HEK293 (cell line): ENCODE results near the gene TMOD2.

ENCODE experiments used
- EGR2 ChIP-seq: fragments of 450-650 bp; formaldehyde crosslinking; IDR thresholded peaks from 2 replicates; pipeline ENCODE4 v1.5.1; 2016; ENCODE audit warnings: low read depth, missing biosample characterization, missing genetic modification characterization
- KLF8 ChIP-seq: fragments of 450-650 bp; formaldehyde crosslinking; IDR thresholded peaks from 2 replicates; pipeline ENCODE4 v1.5.1; 2016; ENCODE audit warnings: missing biosample characterization, missing genetic modification characterization
- SP7 ChIP-seq: fragments of 450-650 bp; formaldehyde crosslinking; IDR thresholded peaks from 2 replicates; pipeline ENCODE4 v1.5.1; 2016; ENCODE audit warnings: missing biosample characterization, missing genetic modification characterization
- ZBTB8A ChIP-seq: fragments of 450-650 bp; formaldehyde crosslinking; IDR thresholded peaks from 2 replicates; pipeline ENCODE4 v1.5.1; 2016; ENCODE audit warnings: missing biosample characterization, missing genetic modification characterization
- ZNF16 ChIP-seq: fragments of 450-650 bp; formaldehyde crosslinking; IDR thresholded peaks from 2 replicates; pipeline ENCODE4 v1.5.1; 2016; ENCODE audit warnings: low read depth, missing biosample characterization, missing genetic modification characterization
- ZNF175 ChIP-seq: fragments of 450-650 bp; formaldehyde crosslinking; IDR thresholded peaks from 2 replicates; pipeline ENCODE4 v1.5.1; 2016; ENCODE audit warnings: missing biosample characterization, missing genetic modification characterization
- ZNF2 ChIP-seq: fragments of 450-650 bp; formaldehyde crosslinking; IDR thresholded peaks from 2 replicates; pipeline ENCODE4 v1.5.1; 2016; ENCODE audit warnings: missing biosample characterization, missing genetic modification characterization
- ZNF248 ChIP-seq: fragments of 450-650 bp; formaldehyde crosslinking; IDR thresholded peaks from 2 replicates; pipeline ENCODE4 v1.5.1; 2017; ENCODE audit warnings: missing biosample characterization, missing genetic modification characterization
- ZNF274 ChIP-seq, 2 experiments: fragments of 200-500 bp in 1 of 2; fragments of 450-650 bp in 1 of 2; sonication (Bioruptor generic) in 1 of 2; formaldehyde crosslinking in 1 of 2; IDR thresholded peaks; 2 replicates each; pipeline versions ENCODE4 v1.5.1 to v1.6.1; 2014 to 2016; ENCODE audit warnings: borderline replicate concordance in 1 of 2, inconsistent platforms in 1 of 2, low read length in 1 of 2, missing biosample characterization in 1 of 2, missing genetic modification characterization in 1 of 2
- ZNF335 ChIP-seq: fragments of 450-650 bp; formaldehyde crosslinking; conservative IDR thresholded peaks from 2 replicates; pipeline ENCODE4 v1.5.1; 2016; ENCODE audit warnings: missing biosample characterization, missing genetic modification characterization
- ZNF423 ChIP-seq: fragments of 450-650 bp; formaldehyde crosslinking; IDR thresholded peaks from 2 replicates; pipeline ENCODE4 v1.5.1; 2016; ENCODE audit warnings: missing biosample characterization, missing genetic modification characterization
- ZNF544 ChIP-seq: fragments of 450-650 bp; formaldehyde crosslinking; IDR thresholded peaks from 2 replicates; pipeline ENCODE4 v1.5.0; 2017; ENCODE audit warnings: missing biosample characterization, missing genetic modification characterization
- ZNF600 ChIP-seq: fragments of 450-650 bp; formaldehyde crosslinking; IDR thresholded peaks from 2 replicates; pipeline ENCODE4 v1.5.1; 2016; ENCODE audit warnings: missing biosample characterization, missing genetic modification characterization
- ZNF624 ChIP-seq: fragments of 450-650 bp; formaldehyde crosslinking; IDR thresholded peaks from 2 replicates; pipeline ENCODE4 v1.5.1; 2017; ENCODE audit warnings: missing biosample characterization, missing genetic modification characterization
- ZNF660 ChIP-seq: fragments of 450-650 bp; IDR thresholded peaks from 2 replicates; pipeline ENCODE4 v1.5.1; 2018; ENCODE audit warnings: missing biosample characterization, mild to moderate bottlenecking, missing genetic modification characterization
- ZNF670 ChIP-seq: fragments of 450-650 bp; formaldehyde crosslinking; IDR thresholded peaks from 2 replicates; pipeline ENCODE4 v1.5.1; 2016; ENCODE audit warnings: missing biosample characterization, missing genetic modification characterization, low read depth
- TF ChIP-seq, protein P1 (sequence below): fragments of 450-650 bp; formaldehyde crosslinking; IDR thresholded peaks from 2 replicates; pipeline ENCODE4 v1.5.1; 2016; ENCODE audit warnings: missing biosample characterization, missing genetic modification characterization, borderline replicate concordance
- TF ChIP-seq, protein P2 (sequence below): fragments of 450-650 bp; formaldehyde crosslinking; IDR thresholded peaks from 2 replicates; pipeline ENCODE4 v1.5.1; 2016; ENCODE audit warnings: missing biosample characterization, missing genetic modification characterization, low read depth
- TF ChIP-seq, protein P3 (sequence below): fragments of 450-650 bp; formaldehyde crosslinking; IDR thresholded peaks from 2 replicates; pipeline ENCODE4 v1.5.1; 2017; ENCODE audit warnings: missing biosample characterization, missing genetic modification characterization
- TF ChIP-seq, protein P4 (sequence below): fragments of 450-650 bp; formaldehyde crosslinking; optimal IDR thresholded peaks from 2 replicates; pipeline ENCODE3; 2016; ENCODE audit warnings: missing biosample characterization, mild to moderate bottlenecking, missing genetic modification characterization
- TF ChIP-seq, protein P5 (sequence below): fragments of 450-650 bp; IDR thresholded peaks from 2 replicates; pipeline ENCODE4 v1.5.1; 2018; ENCODE audit warnings: missing biosample characterization, mild to moderate bottlenecking, missing genetic modification characterization
- TF ChIP-seq, protein P6 (sequence below): fragments of 450-650 bp; formaldehyde crosslinking; IDR thresholded peaks from 2 replicates; pipeline ENCODE4 v1.5.1; 2016; ENCODE audit warnings: missing biosample characterization, missing genetic modification characterization

Gene TMOD2

DNA sequence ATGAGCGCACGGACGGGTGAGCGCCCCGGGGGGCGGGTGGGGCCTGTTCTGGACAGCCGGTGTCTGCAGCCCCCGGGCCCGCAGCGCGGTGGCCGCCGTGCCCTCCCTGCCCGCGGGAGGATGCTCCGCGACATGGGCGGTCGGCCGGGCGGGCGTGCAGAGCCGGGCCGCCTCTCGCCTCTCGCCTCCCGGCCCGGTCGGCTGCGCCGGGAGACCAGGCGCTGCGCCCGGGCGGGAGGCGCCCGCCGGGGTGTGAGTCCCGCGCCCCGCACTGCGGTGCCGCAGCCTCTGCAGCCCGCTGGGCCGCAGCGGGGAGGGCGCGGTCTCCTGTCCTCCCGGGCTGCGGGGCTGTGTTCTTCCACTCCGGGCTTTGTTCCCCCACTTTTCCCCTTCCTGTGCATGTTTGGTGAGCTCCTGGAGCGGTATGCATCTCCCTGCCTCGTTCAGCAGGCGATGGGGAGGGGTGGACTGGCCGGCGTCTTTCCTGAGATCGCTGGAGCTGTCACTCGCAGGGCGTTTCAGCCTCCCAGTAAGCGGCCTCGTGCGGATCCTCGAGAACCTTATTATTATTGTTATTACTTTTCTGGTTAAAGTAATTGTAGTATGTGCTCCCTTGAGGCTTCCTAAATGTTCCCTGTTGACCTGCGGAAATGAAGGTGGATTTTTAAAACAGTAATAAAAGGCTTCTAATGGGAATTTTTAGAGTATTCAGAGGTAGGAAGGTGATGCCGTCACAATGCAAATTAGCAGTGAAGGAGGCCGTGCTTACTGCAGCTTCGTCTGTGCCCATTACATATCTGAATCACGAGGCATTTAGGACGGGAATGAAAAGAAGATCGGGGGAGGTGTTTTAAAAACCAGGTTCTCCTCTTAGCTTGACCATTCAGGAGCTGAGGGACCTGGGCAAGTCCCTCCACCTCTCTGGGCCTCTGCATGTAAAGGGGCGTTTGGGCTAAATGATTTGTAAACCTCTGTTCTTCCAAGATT is 593 bp downstream of the TMOD2 start (continued):
- TF ChIP-seq, protein P1, sequence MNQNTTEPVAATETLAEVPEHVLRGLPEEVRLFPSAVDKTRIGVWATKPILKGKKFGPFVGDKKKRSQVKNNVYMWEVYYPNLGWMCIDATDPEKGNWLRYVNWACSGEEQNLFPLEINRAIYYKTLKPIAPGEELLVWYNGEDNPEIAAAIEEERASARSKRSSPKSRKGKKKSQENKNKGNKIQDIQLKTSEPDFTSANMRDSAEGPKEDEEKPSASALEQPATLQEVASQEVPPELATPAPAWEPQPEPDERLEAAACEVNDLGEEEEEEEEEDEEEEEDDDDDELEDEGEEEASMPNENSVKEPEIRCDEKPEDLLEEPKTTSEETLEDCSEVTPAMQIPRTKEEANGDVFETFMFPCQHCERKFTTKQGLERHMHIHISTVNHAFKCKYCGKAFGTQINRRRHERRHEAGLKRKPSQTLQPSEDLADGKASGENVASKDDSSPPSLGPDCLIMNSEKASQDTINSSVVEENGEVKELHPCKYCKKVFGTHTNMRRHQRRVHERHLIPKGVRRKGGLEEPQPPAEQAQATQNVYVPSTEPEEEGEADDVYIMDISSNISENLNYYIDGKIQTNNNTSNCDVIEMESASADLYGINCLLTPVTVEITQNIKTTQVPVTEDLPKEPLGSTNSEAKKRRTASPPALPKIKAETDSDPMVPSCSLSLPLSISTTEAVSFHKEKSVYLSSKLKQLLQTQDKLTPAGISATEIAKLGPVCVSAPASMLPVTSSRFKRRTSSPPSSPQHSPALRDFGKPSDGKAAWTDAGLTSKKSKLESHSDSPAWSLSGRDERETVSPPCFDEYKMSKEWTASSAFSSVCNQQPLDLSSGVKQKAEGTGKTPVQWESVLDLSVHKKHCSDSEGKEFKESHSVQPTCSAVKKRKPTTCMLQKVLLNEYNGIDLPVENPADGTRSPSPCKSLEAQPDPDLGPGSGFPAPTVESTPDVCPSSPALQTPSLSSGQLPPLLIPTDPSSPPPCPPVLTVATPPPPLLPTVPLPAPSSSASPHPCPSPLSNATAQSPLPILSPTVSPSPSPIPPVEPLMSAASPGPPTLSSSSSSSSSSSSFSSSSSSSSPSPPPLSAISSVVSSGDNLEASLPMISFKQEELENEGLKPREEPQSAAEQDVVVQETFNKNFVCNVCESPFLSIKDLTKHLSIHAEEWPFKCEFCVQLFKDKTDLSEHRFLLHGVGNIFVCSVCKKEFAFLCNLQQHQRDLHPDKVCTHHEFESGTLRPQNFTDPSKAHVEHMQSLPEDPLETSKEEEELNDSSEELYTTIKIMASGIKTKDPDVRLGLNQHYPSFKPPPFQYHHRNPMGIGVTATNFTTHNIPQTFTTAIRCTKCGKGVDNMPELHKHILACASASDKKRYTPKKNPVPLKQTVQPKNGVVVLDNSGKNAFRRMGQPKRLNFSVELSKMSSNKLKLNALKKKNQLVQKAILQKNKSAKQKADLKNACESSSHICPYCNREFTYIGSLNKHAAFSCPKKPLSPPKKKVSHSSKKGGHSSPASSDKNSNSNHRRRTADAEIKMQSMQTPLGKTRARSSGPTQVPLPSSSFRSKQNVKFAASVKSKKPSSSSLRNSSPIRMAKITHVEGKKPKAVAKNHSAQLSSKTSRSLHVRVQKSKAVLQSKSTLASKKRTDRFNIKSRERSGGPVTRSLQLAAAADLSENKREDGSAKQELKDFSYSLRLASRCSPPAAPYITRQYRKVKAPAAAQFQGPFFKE (tag by site-specific recombination) = no peak
- TF ChIP-seq ZNF544 (tag by site-specific recombination) = no peak
- TF ChIP-seq ZNF274 (IDR thresholded peaks at IDR 0.05; ENCODE audit: low read length) = no peak
- TF ChIP-seq ZNF274 (tag by site-specific recombination; IDR thresholded peaks at IDR 0.05; ENCODE audit: borderline replicate concordance) = no peak
- TF ChIP-seq ZNF335 (tag by site-specific recombination) = peak; percentile 56; the same call in 1 of the 2 replicates
- no peak for TF ChIP-seq ZNF16 (tag by site-specific recombination)
- peak; percentile 91 for TF ChIP-seq ZBTB8A (tag by site-specific recombination)
- no peak for TF ChIP-seq ZNF660 (tag by site-specific recombination)
- TF ChIP-seq ZNF248 (tag by site-specific recombination) = no peak
- TF ChIP-seq, protein P2, sequence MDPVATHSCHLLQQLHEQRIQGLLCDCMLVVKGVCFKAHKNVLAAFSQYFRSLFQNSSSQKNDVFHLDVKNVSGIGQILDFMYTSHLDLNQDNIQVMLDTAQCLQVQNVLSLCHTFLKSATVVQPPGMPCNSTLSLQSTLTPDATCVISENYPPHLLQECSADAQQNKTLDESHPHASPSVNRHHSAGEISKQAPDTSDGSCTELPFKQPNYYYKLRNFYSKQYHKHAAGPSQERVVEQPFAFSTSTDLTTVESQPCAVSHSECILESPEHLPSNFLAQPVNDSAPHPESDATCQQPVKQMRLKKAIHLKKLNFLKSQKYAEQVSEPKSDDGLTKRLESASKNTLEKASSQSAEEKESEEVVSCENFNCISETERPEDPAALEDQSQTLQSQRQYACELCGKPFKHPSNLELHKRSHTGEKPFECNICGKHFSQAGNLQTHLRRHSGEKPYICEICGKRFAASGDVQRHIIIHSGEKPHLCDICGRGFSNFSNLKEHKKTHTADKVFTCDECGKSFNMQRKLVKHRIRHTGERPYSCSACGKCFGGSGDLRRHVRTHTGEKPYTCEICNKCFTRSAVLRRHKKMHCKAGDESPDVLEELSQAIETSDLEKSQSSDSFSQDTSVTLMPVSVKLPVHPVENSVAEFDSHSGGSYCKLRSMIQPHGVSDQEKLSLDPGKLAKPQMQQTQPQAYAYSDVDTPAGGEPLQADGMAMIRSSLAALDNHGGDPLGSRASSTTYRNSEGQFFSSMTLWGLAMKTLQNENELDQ (tag by site-specific recombination) = no peak
- no peak for TF ChIP-seq ZNF670
- peak; percentile 43; the same call in 1 of the 2 replicates for TF ChIP-seq SP7 (tag by site-specific recombination)
- TF ChIP-seq, protein P3, sequence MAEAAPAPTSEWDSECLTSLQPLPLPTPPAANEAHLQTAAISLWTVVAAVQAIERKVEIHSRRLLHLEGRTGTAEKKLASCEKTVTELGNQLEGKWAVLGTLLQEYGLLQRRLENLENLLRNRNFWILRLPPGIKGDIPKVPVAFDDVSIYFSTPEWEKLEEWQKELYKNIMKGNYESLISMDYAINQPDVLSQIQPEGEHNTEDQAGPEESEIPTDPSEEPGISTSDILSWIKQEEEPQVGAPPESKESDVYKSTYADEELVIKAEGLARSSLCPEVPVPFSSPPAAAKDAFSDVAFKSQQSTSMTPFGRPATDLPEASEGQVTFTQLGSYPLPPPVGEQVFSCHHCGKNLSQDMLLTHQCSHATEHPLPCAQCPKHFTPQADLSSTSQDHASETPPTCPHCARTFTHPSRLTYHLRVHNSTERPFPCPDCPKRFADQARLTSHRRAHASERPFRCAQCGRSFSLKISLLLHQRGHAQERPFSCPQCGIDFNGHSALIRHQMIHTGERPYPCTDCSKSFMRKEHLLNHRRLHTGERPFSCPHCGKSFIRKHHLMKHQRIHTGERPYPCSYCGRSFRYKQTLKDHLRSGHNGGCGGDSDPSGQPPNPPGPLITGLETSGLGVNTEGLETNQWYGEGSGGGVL (tag by site-specific recombination) = peak; percentile 71
- TF ChIP-seq ZNF624 (tag by site-specific recombination) = no peak
- no peak for TF ChIP-seq KLF8
- TF ChIP-seq, protein P4, sequence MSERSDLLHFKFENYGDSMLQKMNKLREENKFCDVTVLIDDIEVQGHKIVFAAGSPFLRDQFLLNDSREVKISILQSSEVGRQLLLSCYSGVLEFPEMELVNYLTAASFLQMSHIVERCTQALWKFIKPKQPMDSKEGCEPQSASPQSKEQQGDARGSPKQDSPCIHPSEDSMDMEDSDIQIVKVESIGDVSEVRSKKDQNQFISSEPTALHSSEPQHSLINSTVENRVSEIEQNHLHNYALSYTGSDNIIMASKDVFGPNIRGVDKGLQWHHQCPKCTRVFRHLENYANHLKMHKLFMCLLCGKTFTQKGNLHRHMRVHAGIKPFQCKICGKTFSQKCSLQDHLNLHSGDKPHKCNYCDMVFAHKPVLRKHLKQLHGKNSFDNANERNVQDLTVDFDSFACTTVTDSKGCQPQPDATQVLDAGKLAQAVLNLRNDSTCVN (tag by site-specific recombination) = peak; percentile 31
- TF ChIP-seq ZNF2 (tag by site-specific recombination) = 0 out of 2 replicates have a peak, but pooled peaks have one; percentile 16
- TF ChIP-seq, protein P5, sequence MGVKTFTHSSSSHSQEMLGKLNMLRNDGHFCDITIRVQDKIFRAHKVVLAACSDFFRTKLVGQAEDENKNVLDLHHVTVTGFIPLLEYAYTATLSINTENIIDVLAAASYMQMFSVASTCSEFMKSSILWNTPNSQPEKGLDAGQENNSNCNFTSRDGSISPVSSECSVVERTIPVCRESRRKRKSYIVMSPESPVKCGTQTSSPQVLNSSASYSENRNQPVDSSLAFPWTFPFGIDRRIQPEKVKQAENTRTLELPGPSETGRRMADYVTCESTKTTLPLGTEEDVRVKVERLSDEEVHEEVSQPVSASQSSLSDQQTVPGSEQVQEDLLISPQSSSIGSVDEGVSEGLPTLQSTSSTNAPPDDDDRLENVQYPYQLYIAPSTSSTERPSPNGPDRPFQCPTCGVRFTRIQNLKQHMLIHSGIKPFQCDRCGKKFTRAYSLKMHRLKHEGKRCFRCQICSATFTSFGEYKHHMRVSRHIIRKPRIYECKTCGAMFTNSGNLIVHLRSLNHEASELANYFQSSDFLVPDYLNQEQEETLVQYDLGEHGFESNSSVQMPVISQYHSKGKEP (tag by site-specific recombination) = no peak
- TF ChIP-seq ZNF175 = no peak
- TF ChIP-seq, protein P6, sequence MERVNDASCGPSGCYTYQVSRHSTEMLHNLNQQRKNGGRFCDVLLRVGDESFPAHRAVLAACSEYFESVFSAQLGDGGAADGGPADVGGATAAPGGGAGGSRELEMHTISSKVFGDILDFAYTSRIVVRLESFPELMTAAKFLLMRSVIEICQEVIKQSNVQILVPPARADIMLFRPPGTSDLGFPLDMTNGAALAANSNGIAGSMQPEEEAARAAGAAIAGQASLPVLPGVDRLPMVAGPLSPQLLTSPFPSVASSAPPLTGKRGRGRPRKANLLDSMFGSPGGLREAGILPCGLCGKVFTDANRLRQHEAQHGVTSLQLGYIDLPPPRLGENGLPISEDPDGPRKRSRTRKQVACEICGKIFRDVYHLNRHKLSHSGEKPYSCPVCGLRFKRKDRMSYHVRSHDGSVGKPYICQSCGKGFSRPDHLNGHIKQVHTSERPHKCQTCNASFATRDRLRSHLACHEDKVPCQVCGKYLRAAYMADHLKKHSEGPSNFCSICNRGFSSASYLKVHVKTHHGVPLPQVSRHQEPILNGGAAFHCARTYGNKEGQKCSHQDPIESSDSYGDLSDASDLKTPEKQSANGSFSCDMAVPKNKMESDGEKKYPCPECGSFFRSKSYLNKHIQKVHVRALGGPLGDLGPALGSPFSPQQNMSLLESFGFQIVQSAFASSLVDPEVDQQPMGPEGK (tag by site-specific recombination) = 0 out of 2 replicates have a peak, but pooled peaks have one; percentile 46
- TF ChIP-seq ZNF600 (tag by site-specific recombination) = no peak; the same call in 1 of the 2 replicates
- no peak for TF ChIP-seq EGR2
- TF ChIP-seq ZNF423 (tag by site-specific recombination) = no peak
